DMS114 treated with DMSO at 0.1 percent for 48 hours (cell line): ENCODE measurements around the gene DLL1.

ENCODE experiments used
- DNase-seq: peaks from one replicate; lab custom pipeline; 2025; ENCODE audit not compliant: unreplicated experiment; lab: John Stamatoyannopoulos, UW

DLL1 gene

GRCh38 chr6:170253226-170253909 is 37.5 kb downstream of the DLL1 start:
- DNase-seq: no peak

- DNase-seq: no peak
These were observed 38.9 kb downstream of the DLL1 start for GRCh38 chr6:170251776-170252571.

DNA sequence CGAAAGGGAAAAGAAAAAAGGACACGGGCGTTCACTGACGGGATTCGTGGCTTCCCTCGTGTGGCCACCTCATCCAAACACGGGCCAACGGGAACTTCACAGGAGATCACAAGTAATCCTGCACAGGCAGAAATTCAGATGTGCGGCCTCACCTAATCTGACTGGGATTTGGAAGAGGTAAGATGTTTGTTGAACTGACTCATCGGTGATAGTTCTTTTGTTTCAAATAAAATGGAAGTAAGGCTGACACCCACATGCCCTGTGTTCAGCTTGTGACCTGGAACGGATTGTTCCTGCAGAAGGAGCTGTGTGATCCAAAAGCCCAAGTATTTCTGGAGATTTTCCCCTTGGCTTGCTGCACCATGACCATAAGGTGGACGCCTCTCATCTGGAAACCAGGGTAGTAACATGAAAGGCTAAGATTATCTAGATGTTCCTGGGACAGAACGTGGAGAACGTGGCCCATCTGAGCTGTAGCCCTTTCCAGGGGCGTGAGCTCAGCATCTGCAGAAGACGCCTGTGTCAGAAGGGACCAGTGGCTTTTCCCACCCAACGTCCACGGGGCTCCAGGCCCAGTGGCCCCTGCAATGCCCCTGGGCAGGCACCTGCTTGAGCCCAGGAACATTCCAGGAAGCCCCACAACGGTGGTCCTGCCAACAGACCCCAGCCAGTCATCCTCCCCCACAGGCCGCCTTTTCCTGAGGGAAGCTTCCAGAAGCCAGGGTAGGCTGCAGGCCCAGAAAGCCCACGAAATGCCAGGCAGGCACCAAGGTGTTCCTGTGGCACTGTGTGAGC is 39.7 kb downstream of the DLL1 start:
- no peak for DNase-seq

- no peak for DNase-seq
These were observed 40.4 kb downstream of the DLL1 start for GRCh38 chr6:170250455-170250854.

DNA sequence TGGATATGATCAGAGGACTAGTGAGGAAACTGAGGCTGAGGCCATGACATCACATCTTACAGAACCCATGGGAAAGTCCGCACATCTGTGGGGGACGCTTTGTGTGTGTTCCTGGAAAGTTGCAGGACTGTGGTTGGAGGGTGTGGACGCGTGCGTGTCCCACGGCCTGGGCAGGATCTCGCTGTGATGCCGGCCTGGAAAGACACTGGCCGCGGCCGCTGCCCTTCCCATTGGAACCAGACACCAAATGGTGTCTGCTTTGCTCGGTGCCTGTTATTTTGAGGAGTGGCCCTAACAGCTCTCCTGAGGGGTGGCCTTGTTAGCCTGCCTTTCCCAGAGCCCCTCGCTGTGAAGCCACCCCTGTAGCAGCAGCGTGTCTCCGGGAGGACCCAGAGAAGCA is 41.1 kb downstream of the DLL1 start:
- DNase-seq: no peak

- DNase-seq: no peak
These were observed 41.8 kb downstream of the DLL1 start for GRCh38 chr6:170248861-170249600.

DNA sequence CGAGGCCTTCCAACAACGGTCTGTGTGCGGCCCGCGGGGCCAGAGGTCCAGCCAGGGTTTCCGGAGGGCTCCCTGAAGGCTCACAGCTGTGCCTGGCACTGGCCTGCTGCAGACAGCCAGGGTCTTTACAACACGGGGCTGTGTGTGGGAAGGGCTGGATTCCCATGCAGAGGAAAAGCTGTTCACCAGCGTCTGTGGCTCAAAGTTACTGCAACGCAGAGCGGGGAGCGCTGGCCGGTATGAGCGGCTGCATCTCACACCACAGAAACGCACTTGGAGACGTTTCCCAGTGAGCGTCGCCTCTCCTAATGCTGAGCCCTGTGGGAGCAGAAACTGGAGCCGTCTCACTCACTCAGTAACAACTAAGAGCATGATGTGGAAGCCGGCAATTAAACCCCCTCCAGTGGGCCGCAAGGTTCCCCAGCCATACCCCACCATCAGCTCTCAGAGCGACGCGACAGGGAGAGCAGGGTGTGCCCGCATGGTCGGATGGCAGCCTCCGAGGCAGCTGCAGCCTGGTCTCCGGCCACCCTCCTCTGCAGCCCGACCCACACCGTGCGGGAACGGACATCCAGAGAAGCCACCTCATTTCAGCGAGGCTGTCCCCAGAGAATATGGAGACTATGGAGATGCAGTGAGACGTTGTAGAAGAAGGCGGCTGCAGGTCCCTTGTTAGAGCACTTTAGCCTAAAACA is 42.6 kb downstream of the DLL1 start:
- DNase-seq: no peak

DNA sequence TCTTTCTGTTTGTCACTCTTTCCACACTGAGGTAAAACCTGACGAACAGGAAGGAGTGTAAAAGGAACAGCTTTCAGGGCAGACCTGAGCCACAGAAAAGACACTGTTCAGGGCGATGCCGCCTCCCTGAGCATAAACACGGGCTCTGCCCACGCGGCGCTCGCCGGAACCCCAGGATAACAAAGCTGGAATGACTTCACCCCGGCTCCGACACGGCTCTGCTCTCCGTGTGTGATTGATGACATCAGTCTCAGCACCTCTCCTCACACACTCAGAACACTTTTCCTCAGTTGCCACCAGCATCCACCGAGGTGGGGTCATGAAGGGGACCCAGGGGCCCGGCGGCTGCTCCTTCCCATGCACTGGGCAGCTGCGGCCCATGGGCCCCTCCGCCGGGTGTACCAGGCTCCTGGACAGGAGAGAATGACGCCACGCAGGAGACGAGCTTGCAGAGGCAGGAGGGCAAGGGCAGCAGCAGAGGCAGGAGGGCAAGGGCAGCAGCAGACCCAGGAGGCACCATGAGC is 43.6 kb downstream of the DLL1 start:
- DNase-seq: no peak

DNA sequence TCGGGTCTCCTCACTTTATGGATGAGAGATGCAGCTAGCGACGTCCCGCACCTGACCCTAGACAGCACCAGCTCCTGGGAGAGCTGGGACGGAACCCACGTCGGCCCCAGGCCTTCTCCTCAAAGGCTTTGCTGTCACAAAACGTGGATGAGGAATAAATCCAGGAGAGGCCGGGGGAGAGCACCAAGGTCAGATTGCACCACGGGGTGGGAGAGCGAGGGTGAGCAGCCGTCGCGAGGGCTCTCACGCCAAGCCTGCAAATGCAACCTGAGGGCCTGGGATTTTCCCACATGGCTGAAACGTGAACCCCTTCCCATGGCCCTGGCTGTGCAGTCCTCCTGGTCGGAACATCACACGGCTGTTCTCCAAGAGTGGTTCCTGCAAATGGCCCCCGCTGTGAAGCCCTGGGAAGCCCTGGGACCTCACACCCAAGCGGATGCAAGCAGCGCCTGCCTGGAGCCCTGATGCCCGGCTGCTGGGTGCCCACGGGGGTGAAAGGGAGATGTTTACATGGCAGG is 45.3 kb downstream of the DLL1 start:
- no peak for DNase-seq

DNA sequence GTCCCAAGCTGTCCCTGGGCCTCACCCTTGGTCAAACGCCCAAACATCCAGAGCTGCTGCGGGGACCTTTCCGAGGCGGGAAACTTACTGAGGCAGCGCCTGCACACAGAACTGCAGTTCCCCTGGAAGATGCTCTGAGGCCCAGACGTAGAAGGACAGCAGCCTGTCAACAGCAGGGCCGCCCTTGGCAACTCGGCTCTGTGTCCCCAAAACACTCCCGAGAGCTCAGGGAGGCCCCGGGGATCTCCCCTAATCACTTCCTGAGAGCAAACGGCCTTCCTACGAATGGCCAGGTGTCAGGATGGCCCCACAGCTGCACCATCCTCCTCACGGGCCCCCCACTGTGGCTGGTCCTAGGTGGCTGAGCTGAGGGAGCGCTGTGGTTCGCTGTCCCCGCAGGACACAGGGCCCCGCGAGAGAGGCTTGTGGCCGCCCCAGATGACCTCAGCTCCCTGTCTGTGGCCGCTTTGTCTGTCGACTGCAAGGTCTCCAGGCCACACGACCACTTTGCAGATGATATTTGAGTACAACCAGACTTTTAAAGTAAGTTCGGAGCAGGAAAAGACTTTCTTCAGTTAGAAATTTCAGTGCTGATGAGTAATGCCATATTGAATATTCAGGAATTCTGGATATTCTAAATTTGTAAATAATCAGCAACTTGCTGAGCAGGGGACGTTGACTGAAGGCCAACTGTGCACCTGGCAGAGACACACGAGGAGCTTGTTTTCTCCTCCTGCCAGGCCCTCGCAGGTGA is 46.0 kb downstream of the DLL1 start:
- no peak for DNase-seq

DNA sequence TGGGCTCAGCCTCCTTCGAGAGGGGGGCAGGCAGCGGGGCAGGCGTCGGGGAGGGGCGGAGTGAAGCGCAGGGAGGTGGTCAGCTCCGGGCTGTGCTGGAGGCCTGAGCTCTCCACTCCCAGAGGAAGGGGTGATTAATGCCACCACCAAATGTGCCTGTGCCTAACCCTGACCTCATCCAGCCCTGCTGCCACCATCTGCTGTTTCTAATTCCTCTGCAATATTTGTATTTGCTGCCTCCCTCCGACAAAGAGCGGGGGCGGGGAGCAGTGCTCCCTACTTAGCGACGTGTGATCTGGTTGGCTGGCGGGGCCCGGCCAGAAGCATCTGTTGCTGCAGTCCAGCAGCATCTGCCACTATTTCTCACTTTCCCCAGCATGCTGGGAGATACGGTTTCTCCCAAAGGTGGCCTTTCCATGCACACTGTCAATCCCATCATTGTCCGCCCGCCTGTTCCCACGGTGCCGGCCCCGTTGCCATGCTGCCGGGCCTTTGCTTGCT is 47.0 kb downstream of the DLL1 start:
- no peak for DNase-seq

DNA sequence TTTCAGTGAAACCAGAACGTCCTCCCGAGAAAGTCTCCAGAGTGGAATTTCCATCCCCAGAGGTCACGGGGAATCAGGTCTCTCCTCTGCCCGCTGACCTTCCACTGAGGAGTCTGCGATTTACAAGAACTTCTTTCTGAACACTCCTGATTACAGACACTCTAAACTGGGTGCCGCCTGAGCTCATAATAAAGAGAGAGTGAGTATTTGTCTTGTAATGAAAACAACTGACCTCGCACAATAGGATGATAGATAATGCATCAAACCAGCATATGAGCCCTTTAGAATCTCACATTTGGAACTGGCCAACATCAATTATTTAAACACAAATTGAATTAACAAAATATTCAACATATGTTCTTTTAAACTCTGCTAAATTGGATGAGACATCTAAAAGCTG is 47.5 kb downstream of the DLL1 start:
- DNase-seq: no peak

- no peak for DNase-seq
These were observed 51.9 kb downstream of the DLL1 start for GRCh38 chr6:170238741-170239565.

GRCh38 chr6:170237999-170238740 is 52.7 kb downstream of the DLL1 start:
- DNase-seq: no peak

GRCh38 chr6:170236131-170236836 is 54.6 kb downstream of the DLL1 start:
- no peak for DNase-seq

DNA sequence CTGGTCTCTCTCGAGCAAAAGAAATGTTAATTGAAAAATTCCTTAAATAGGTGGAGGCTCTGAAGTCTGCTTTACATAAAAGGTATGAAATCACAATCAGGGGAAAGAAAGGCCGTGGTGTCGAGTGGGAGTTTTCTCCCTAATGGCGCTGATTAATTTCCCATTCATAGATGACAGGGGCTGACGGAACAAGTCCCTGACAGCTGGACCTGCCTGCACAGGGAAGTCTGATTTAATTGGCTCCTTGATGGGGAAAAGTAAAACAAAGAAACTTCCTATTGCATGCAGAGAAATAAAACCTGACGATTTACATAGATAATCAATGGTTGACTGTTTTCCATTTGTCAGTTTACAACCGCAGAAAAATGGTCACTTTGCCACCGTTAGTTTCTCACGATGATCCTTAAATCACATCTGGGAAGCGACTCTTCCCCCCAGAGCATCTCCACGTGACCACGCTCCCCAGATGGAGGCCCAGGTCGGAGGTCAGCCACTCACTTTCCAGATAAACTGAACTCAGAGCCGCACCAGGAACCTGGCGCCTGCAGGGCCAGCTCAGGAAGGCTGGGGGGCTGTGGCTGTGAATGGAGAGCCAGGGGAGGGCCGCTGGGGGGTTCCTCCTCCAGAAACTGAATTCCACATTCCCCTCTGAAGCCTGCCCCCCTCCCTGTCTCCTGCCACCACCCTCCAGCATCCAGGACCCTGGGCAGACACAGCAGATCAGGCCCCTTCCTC is 55.3 kb downstream of the DLL1 start:
- no peak for DNase-seq
